Right atrium auricular region (tissue), 2 donors: Measurements from ENCODE around the gene CDA. TPM values are rescaled to one million over a fixed set of nuclear protein-coding genes. Genes with fewer than 3 reads are reported as not detected.

Experiments used
- DNase-seq: peaks from one replicate; pipeline ENCODE4 v3.0.0-alpha.2; 2019; ENCODE audit warnings: low spot score
- H3K27ac ChIP-seq, 2 donors: fragments of 200-600 bp; sonication (generic); 1 replicate in 1 of 2; 2 replicates in 1 of 2; pipeline ENCODE4 v1.5.1; 2016 to 2019
- H3K27me3 ChIP-seq, 2 donors: fragments of 200-600 bp; sonication (generic); one replicate each; pipeline versions ENCODE4 v1.5.1 to v1.6.0; 2017 to 2019
- H3K36me3 ChIP-seq: fragments of 200-600 bp; sonication (generic); one replicate; pipeline ENCODE4 v1.5.1; 2016
- H3K4me1 ChIP-seq, 2 donors: fragments of 200-600 bp; sonication (generic); one replicate each; pipeline versions ENCODE4 v1.5.1 to v1.6.0; 2017 to 2019
- H3K4me3 ChIP-seq, 2 donors: fragments of 200-600 bp; sonication (generic); 1 replicate in 1 of 2; 2 replicates in 1 of 2; pipeline ENCODE4 v1.5.1; 2017 to 2019; ENCODE audit warnings: mild to moderate bottlenecking in 1 of 2, moderate library complexity in 1 of 2
- H3K9me3 ChIP-seq, 2 donors: fragments of 200-600 bp; sonication (generic); one replicate each; pipeline ENCODE4 v1.5.1; 2019
- total RNA-seq, 2 donors: library from RNA; depleted of rRNA; stranded (reverse); fragments of >200 nt; gene quantifications; one replicate each; pipeline ENCODE4 v1.1.0, GENCODE V29; 2016
- TF ChIP-seq, protein P1 (sequence below), 2 donors: fragments of 200-600 bp; sonication (generic); IDR thresholded peaks; one replicate each; pipeline ENCODE4 v1.5.1; 2019; ENCODE audit warnings: antibody characterized with exemption in 2 of 2

CDA gene
- total RNA-seq, 2 donors from 2014 or later = 1.3 to 6.6 TPM

DNA sequence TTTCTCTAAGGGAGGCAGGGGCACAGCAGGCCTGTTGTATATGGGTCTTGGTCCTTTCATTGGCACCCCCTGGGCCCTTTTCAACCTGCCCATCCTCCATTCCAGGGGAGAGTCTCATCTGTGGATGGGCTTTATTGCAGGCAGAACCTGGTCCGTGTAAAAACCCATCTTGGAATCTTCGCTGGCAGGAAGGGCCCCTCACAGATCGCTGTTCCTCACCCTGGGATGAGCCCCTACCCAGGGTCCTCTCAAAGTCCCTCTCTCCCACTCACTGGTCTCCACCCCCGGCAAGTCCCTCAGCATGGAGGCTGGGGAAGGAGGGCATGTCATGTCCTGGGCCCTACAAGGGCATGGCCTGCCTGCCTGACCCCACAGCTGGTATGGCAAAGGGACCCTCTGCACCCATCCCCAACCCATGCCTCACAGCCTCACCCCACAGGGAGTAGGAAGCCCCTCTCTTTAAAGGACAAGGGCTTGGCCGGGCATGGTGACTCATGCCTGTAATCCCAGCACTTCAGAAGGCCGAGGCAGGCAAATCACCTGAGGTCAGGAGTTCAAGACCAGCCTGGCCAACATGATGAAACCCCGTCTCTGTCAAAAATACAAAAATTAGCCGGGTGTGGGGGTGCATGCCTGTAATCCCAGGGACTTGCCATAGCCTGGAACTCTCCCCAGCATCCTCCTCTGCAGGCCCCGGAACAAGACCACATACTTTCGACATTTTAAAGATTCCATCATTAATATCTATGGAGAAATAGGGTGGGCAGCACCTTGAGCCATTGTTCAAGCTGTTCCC is 13.2 kb upstream of the CDA start:
- Histone ChIP-seq H3K9me3 (no peaks in the 10 kb centered on the region), H3K27ac (no peak overlapping the region), H3K4me3 (no peak overlapping the region), H3K36me3 (no peaks in the 10 kb centered on the region), H3K27me3 (no peaks in the 10 kb centered on the region), H3K4me1 (no peaks in the 10 kb centered on the region)
- TF ChIP-seq, protein P1, sequence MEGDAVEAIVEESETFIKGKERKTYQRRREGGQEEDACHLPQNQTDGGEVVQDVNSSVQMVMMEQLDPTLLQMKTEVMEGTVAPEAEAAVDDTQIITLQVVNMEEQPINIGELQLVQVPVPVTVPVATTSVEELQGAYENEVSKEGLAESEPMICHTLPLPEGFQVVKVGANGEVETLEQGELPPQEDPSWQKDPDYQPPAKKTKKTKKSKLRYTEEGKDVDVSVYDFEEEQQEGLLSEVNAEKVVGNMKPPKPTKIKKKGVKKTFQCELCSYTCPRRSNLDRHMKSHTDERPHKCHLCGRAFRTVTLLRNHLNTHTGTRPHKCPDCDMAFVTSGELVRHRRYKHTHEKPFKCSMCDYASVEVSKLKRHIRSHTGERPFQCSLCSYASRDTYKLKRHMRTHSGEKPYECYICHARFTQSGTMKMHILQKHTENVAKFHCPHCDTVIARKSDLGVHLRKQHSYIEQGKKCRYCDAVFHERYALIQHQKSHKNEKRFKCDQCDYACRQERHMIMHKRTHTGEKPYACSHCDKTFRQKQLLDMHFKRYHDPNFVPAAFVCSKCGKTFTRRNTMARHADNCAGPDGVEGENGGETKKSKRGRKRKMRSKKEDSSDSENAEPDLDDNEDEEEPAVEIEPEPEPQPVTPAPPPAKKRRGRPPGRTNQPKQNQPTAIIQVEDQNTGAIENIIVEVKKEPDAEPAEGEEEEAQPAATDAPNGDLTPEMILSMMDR (IDR thresholded peaks at IDR 0.05) = no peak
- no peak for DNase-seq

DNA sequence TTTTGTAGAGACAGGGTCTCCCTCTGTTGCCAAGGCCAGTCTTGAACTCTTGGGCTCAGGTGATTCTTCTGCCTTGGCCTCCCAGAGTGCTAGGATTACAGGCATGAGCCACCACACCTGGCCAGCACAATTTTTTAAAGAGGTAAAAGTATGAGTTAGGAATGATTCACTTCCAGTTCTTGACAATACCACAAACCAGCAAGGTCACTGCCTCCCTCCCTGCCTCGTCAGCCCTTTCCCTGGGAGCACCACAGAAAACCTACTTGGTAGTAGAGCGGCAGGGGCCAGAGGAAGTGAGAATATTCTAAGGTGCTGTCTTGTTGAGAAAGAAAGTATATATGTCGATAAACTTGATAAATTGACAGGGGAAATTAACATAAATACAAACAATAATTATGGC is 10.8 kb upstream of the CDA start:
- no peak for DNase-seq
- H3K9me3 ChIP-seq = no peaks in the 10 kb centered on the region

DNA sequence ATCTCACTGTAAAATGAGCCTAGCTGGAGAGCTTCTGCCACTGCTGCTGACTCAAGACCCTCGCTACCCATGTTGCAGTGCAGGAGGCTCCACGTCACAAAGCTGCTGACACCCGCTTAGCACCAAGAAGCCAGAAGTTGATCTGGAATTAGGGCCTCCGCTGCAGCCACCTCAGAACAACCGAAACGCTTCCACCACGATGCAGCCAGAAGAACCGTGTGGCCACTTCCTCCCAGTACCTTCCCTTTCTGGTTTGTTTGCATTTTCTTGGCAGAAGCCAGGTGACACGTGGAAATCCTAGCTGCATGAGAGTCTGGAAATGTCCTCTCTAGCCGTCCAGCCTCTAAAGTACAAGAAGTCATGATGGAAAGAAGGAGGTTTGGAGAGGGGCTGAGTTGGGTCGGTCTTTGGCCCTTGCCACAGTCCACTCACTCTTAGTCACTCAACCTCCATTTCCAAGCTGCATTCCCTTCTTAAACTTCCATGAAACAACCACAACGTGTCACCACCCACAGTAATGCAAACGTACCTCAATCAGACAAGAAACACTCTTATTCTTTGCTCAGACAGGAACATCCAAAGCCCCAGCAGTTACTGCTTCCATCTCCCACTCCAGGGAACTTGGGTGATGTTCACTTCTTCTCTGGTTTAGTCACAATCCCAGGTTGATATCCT is 10.0 kb upstream of the CDA start:
- Histone ChIP-seq H3K27me3 (no peaks in the 10 kb centered on the region), H3K4me1 (no peaks in the 10 kb centered on the region), H3K36me3 (no peaks in the 10 kb centered on the region), H3K27ac (no peak overlapping the region), H3K9me3 (no peaks in the 10 kb centered on the region), H3K4me3 (no peak overlapping the region)
- TF ChIP-seq, protein P1 (IDR thresholded peaks at IDR 0.05) = no peak
- no peak for DNase-seq

More for the DNA sequence above, 10.8 kb upstream of the CDA start:
- no peak overlapping the region for H3K27ac ChIP-seq
- H3K36me3 ChIP-seq = no peaks in the 10 kb centered on the region
- no peak overlapping the region for H3K4me3 ChIP-seq
- no peaks in the 10 kb centered on the region for H3K27me3 ChIP-seq
- TF ChIP-seq, protein P1 (IDR thresholded peaks at IDR 0.05) = no peak
- H3K4me1 ChIP-seq = no peaks in the 10 kb centered on the region

DNA sequence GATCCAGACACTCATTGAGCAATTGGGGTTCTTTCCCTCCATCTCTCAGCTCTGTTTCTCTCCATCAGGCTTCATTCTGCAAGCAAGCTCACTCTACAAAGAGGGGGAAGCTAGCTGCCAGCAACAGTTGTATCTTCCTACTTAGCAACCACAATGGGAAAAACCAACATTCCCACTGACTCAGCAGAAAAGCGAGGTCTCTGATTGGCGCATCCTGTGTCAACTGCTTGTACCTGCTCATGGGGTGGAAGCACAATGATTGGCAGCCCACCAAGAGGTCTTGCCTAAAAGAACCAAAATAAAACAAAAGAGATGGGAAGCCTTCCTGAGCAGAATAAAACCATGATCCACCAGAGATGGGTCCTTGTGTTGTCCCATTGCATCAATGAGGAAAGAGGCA is 4.0 kb upstream of the CDA start:
- Histone ChIP-seq H3K4me1 (peaks cover 0 to 13% of the 10 kb centered on the region in 2 donors), H3K36me3 (no peaks in the 10 kb centered on the region), H3K27me3 (no peaks in the 10 kb centered on the region), H3K4me3 (no peak overlapping the region), H3K9me3 (no peaks in the 10 kb centered on the region), H3K27ac (no peak overlapping the region)
- DNase-seq = no peak
- TF ChIP-seq, protein P1 (IDR thresholded peaks at IDR 0.05) = no peak

DNA sequence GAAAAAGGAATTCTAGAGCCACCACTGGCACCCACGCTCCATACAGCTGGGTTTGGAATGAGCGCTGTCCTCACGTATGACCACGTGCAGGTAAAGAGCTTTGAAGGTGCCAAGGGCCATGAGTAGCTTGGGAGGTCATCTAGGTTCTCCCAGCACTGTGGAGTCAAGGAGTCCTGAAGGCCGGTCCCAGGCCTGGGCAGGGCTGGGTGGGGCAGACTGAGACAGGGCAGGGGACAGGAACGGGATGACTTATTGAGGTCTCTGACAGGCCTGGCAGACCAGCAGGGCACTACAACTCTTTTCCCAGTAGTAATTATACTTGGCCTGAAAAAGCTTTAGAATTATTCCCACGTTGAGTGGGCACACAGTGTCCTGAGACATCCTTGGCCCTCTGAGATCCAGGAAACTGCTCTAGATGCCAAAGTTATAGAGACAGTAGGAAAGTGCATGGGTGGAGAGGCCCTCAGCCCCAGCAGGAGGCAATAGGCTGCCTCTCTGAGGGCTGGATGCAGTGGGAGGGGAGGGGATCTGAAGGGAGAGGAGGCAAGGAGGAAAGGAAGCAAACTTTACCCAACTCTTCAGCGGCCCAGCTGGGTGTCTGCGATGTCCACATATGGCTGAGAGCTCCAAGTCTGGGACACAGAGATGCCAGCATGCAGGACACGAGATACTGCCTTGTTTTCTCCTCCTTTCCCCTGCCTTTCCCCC is 1.8 kb upstream of the CDA start:
- peak; percentile 62 for DNase-seq
- TF ChIP-seq, protein P1 (IDR thresholded peaks at IDR 0.05) = no peak

More for the DNA sequence above, 1.8 kb upstream of the CDA start:
- Histone ChIP-seq H3K4me3 (no peak overlapping the region), H3K27ac (peak overlapping the region; percentile 39 to 64), H3K9me3 (no peaks in the 10 kb centered on the region), H3K36me3 (no peaks in the 10 kb centered on the region), H3K27me3 (no peaks in the 10 kb centered on the region), H3K4me1 (peaks cover 0 to 22% of the 10 kb centered on the region in 2 donors)
